SIG-M5 treated with dmso at 0.1 percent for 504 hours (cell line): ENCODE results near the gene RTN3.

Source experiments
- DNase-seq: peaks from one replicate; lab custom pipeline; 2025; ENCODE audit not compliant: unreplicated experiment; lab: John Stamatoyannopoulos, UW

The RTN3 gene

GRCh38 chr11:63682066-63683021 lies 1.0 kb downstream of the RTN3 start:
- DNase-seq: peak; percentile 53

- peak; percentile 36 for DNase-seq
Observed at GRCh38 chr11:63683133-63683991, 2.1 kb downstream of the RTN3 start.

- DNase-seq: peak; percentile 68
Observed at GRCh38 chr11:63685158-63685721, 3.9 kb downstream of the RTN3 start.

- DNase-seq: no peak
Observed at GRCh38 chr11:63686926-63687325, 5.6 kb downstream of the RTN3 start.

- no peak for DNase-seq
Observed at GRCh38 chr11:63687845-63688244, 6.5 kb downstream of the RTN3 start.

GRCh38 chr11:63694596-63694995 lies 13.3 kb downstream of the RTN3 start:
- no peak for DNase-seq

- no peak for DNase-seq
Observed at GRCh38 chr11:63698976-63699733, 17.9 kb downstream of the RTN3 start.

GRCh38 chr11:63699896-63700295 lies 18.6 kb downstream of the RTN3 start:
- DNase-seq: peak; percentile 24

- no peak for DNase-seq
Observed at GRCh38 chr11:63705526-63705925, 24.2 kb downstream of the RTN3 start.

- DNase-seq: no peak
Observed at GRCh38 chr11:63708764-63709163, 27.5 kb downstream of the RTN3 start.

GRCh38 chr11:63709336-63709884 lies 28.1 kb downstream of the RTN3 start:
- no peak for DNase-seq

- no peak for DNase-seq
Observed at GRCh38 chr11:63710476-63711217, 29.3 kb downstream of the RTN3 start.

GRCh38 chr11:63711838-63712237 lies 30.5 kb downstream of the RTN3 start:
- DNase-seq: no peak

GRCh38 chr11:63713766-63714165 lies 32.5 kb downstream of the RTN3 start:
- DNase-seq: no peak

- no peak for DNase-seq
Observed at GRCh38 chr11:63716046-63716445, 34.7 kb downstream of the RTN3 start.

- DNase-seq: no peak
Observed at GRCh38 chr11:63719001-63719400, 37.7 kb downstream of the RTN3 start.

GRCh38 chr11:63719987-63720386 lies 38.7 kb downstream of the RTN3 start:
- no peak for DNase-seq

- DNase-seq: no peak
Observed at GRCh38 chr11:63720611-63721010, 39.3 kb downstream of the RTN3 start.

- DNase-seq: no peak
Observed at GRCh38 chr11:63729326-63729725, 48.0 kb downstream of the RTN3 start.

GRCh38 chr11:63736864-63737263 lies 55.6 kb downstream of the RTN3 start:
- no peak for DNase-seq
